ENCODE measurements around the gene ABCC6.
"Not testable (repeated sequence)": the region's sequence is repeated elsewhere in the genome, so short reads cannot be mapped to it uniquely, and the experiment has no call there.

- TF ChIP-seq CTCF (IDR thresholded peaks at IDR 0.05 in 8 of 11, conservative IDR thresholded peaks at IDR 0.05 in 3 of 11); POLR2A (IDR thresholded peaks at IDR 0.05): not testable (repeated sequence)
Measured at GRCh38 chr16:16237071-16237470, 13.8 kb upstream of the ABCC6 start.

All from spleen (tissue), 7 donors.